K562 (cell line): Measurements from ENCODE around the gene BTF3L4.

Experiments
- ESRRB ChIP-seq: fragments of 250-450 bp; sonication (Bioruptor Pico); IDR thresholded peaks from 2 replicates; pipeline ENCODE4 v1.5.0; 2020; ENCODE audit warnings: mild to moderate bottlenecking, moderate library complexity, borderline replicate concordance
- GTF2F1 ChIP-seq: IDR thresholded peaks from 2 replicates; pipeline ENCODE4 v1.6.1; 2011; ENCODE audit warnings: low read depth, low read length, improper control_type of control experiment
- HLTF ChIP-seq: fragments of 450-650 bp; IDR thresholded peaks from 2 replicates; pipeline ENCODE4 v1.6.1; 2016
- ZKSCAN8 ChIP-seq: fragments of 200-800 bp; sonication (Bioruptor generic); IDR thresholded peaks from 2 replicates; pipeline ENCODE4 v1.6.1; 2016; ENCODE audit warnings: missing genetic modification characterization, missing compliant biosample characterization
- ZNF561 ChIP-seq: fragments of 450-650 bp; formaldehyde crosslinking; conservative IDR thresholded peaks from 2 replicates; pipeline ENCODE4 v1.4.0; 2020; ENCODE audit warnings: mild to moderate bottlenecking, moderate library complexity
- TF ChIP-seq, protein P1 (sequence below), 2 experiments: fragments of 450-650 bp; IDR thresholded peaks; 2 replicates each; pipeline ENCODE4 v1.6.1; 2016

GRCh38 chr1:52033190-52034049 is 22.7 kb upstream of the BTF3L4 start, which contains the start of gene KTI12:
- TF ChIP-seq ZNF561 (no peak), HLTF (peak; percentile 75; the same call in 1 of the 2 replicates), GTF2F1 (no peak), ZKSCAN8 (CRISPR knock-in tag) (no peak), ESRRB (CRISPR knock-in tag) (no peak)
- TF ChIP-seq, protein P1, sequence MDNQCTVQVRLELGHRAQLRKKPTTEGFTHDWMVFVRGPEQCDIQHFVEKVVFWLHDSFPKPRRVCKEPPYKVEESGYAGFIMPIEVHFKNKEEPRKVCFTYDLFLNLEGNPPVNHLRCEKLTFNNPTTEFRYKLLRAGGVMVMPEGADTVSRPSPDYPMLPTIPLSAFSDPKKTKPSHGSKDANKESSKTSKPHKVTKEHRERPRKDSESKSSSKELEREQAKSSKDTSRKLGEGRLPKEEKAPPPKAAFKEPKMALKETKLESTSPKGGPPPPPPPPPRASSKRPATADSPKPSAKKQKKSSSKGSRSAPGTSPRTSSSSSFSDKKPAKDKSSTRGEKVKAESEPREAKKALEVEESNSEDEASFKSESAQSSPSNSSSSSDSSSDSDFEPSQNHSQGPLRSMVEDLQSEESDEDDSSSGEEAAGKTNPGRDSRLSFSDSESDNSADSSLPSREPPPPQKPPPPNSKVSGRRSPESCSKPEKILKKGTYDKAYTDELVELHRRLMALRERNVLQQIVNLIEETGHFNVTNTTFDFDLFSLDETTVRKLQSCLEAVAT (IDR thresholded peaks at IDR 0.05), result peak in 1 of 2 experiments; percentile 24; a peak in 2 of 4 replicates
